ENCODE results near the gene MBP.

The MBP gene

GRCh38 chr18:77164763-77165485 is 32.3 kb upstream of the MBP start:
- Histone ChIP-seq H3K4me1 (ENCODE audit: control insufficient read depth in 1 of 2, insufficient read depth in 2 of 2, low read length in 2 of 2) (no peaks in the 10 kb centered on the region), H3K27me3 (ENCODE audit: low read depth, low read length) (no peaks in the 10 kb centered on the region), H3K9me3 (ENCODE audit: control insufficient read depth in 1 of 2, low read length in 2 of 2) (no peaks in the 10 kb centered on the region), H3K4me3 (ENCODE audit: low read depth in 1 of 2, low read length in 2 of 2) (no peak overlapping the region), H3K36me3 (ENCODE audit: control insufficient read depth in 1 of 2, insufficient read depth in 2 of 2, low read length in 2 of 2) (no peaks in the 10 kb centered on the region), H3K27ac (ENCODE audit: low read length) (no peak overlapping the region)

GRCh38 chr18:77164026-77164425 is 31.4 kb upstream of the MBP start:
- Histone ChIP-seq H3K4me3 (ENCODE audit: low read depth in 1 of 2, low read length in 2 of 2) (no peak overlapping the region), H3K4me1 (ENCODE audit: control insufficient read depth in 1 of 2, insufficient read depth in 2 of 2, low read length in 2 of 2) (no peaks in the 10 kb centered on the region), H3K27ac (ENCODE audit: low read length) (no peak overlapping the region), H3K9me3 (ENCODE audit: control insufficient read depth in 1 of 2, low read length in 2 of 2) (no peaks in the 10 kb centered on the region), H3K36me3 (ENCODE audit: control insufficient read depth in 1 of 2, insufficient read depth in 2 of 2, low read length in 2 of 2) (no peaks in the 10 kb centered on the region), H3K27me3 (ENCODE audit: low read depth, low read length) (no peaks in the 10 kb centered on the region)

DNA sequence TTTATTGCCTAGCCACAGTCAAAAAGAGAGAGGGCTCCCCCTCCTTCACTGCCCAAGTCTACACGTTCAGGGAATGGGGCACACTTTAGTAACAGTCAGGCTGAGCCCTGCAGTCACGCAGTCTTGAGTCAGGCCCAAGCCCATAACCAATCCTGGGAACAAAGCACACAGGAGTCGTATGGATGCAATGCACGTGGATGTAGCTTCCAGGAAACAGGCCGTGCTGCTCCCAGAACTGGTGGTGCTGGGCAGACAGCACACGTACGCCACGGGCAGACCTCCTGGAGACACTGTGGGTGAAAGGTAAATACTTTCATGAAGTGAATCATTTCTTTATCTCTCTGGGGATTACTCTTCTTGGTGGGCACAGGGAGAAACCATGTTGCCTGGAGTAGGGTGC is 30.0 kb upstream of the MBP start:
- no peaks in the 10 kb centered on the region for H3K4me1 ChIP-seq (ENCODE audit: control insufficient read depth in 1 of 2, insufficient read depth in 2 of 2, low read length in 2 of 2)
- H3K27ac ChIP-seq (ENCODE audit: low read length) = no peak overlapping the region
- H3K9me3 ChIP-seq (ENCODE audit: control insufficient read depth in 1 of 2, low read length in 2 of 2) = no peaks in the 10 kb centered on the region
- no peaks in the 10 kb centered on the region for H3K36me3 ChIP-seq (ENCODE audit: control insufficient read depth in 1 of 2, insufficient read depth in 2 of 2, low read length in 2 of 2)
- no peak overlapping the region for H3K4me3 ChIP-seq (ENCODE audit: low read depth in 1 of 2, low read length in 2 of 2)
- no peaks in the 10 kb centered on the region for H3K27me3 ChIP-seq (ENCODE audit: low read depth, low read length)

GRCh38 chr18:77161961-77162360 is 29.4 kb upstream of the MBP start:
- no peak overlapping the region for H3K27ac ChIP-seq (ENCODE audit: low read length)
- no peaks in the 10 kb centered on the region for H3K4me1 ChIP-seq (ENCODE audit: control insufficient read depth in 1 of 2, insufficient read depth in 2 of 2, low read length in 2 of 2)
- H3K4me3 ChIP-seq (ENCODE audit: low read depth in 1 of 2, low read length in 2 of 2) = no peak overlapping the region
- no peaks in the 10 kb centered on the region for H3K9me3 ChIP-seq (ENCODE audit: control insufficient read depth in 1 of 2, low read length in 2 of 2)
- H3K36me3 ChIP-seq (ENCODE audit: control insufficient read depth in 1 of 2, insufficient read depth in 2 of 2, low read length in 2 of 2) = no peaks in the 10 kb centered on the region
- no peaks in the 10 kb centered on the region for H3K27me3 ChIP-seq (ENCODE audit: low read depth, low read length)

DNA sequence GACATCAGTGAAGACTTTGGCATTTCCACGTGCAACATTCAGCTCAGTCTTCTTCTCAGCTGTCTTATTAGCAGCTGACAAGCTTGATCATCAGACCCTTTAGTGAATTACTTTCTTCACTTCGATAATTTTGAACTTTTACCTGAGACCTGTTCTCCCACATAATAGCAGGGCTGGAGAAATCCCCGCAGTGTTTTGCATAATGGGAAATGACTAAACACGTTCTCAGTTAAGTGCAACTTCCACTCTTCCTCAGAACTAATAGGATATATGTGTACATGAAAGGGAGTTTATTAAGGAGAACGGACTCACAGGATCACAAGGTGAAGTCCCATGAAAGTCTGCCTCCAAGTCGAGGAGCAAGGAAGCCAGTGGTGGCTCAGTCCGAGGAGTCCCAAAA is 28.8 kb upstream of the MBP start:
- H3K27ac ChIP-seq (ENCODE audit: low read length) = no peak overlapping the region
- no peaks in the 10 kb centered on the region for H3K4me1 ChIP-seq (ENCODE audit: control insufficient read depth in 1 of 2, insufficient read depth in 2 of 2, low read length in 2 of 2)
- H3K4me3 ChIP-seq (ENCODE audit: low read depth in 1 of 2, low read length in 2 of 2) = no peak overlapping the region
- no peaks in the 10 kb centered on the region for H3K9me3 ChIP-seq (ENCODE audit: control insufficient read depth in 1 of 2, low read length in 2 of 2)
- no peaks in the 10 kb centered on the region for H3K36me3 ChIP-seq (ENCODE audit: control insufficient read depth in 1 of 2, insufficient read depth in 2 of 2, low read length in 2 of 2)
- H3K27me3 ChIP-seq (ENCODE audit: low read depth, low read length) = no peaks in the 10 kb centered on the region

DNA sequence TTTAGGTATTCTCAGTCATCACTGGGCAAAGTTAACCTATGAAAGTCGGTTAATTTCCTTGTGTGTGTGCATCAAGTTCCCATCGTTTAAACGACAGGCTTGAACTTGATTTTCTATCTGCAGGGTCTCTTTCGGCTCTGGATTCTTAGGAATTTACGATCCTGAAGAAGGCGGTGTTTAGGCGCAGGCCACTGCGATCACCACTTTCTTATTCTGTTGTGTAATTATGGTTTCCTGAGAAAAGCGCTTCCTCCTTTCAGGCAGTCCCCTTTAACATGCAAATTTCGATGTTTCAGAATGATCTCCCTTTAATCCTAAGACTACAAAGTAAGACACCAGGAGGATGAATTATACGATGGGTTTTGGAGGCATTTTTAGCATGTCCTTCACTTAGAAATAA is 27.9 kb upstream of the MBP start:
- H3K4me1 ChIP-seq (ENCODE audit: control insufficient read depth in 1 of 2, insufficient read depth in 2 of 2, low read length in 2 of 2) = no peaks in the 10 kb centered on the region
- H3K27me3 ChIP-seq (ENCODE audit: low read depth, low read length) = no peaks in the 10 kb centered on the region
- no peaks in the 10 kb centered on the region for H3K36me3 ChIP-seq (ENCODE audit: control insufficient read depth in 1 of 2, insufficient read depth in 2 of 2, low read length in 2 of 2)
- H3K4me3 ChIP-seq (ENCODE audit: low read depth in 1 of 2, low read length in 2 of 2) = no peak overlapping the region
- H3K27ac ChIP-seq (ENCODE audit: low read length) = no peak overlapping the region
- H3K9me3 ChIP-seq (ENCODE audit: control insufficient read depth in 1 of 2, low read length in 2 of 2) = no peaks in the 10 kb centered on the region

GRCh38 chr18:77157312-77157711 is 24.7 kb upstream of the MBP start:
- no peak overlapping the region for H3K27ac ChIP-seq (ENCODE audit: low read length)
- no peak overlapping the region for H3K4me3 ChIP-seq (ENCODE audit: low read depth in 1 of 2, low read length in 2 of 2)
- no peaks in the 10 kb centered on the region for H3K27me3 ChIP-seq (ENCODE audit: low read depth, low read length)
- H3K9me3 ChIP-seq (ENCODE audit: control insufficient read depth in 1 of 2, low read length in 2 of 2) = no peaks in the 10 kb centered on the region
- no peaks in the 10 kb centered on the region for H3K4me1 ChIP-seq (ENCODE audit: control insufficient read depth in 1 of 2, insufficient read depth in 2 of 2, low read length in 2 of 2)
- H3K36me3 ChIP-seq (ENCODE audit: control insufficient read depth in 1 of 2, insufficient read depth in 2 of 2, low read length in 2 of 2) = no peaks in the 10 kb centered on the region

- H3K9me3 ChIP-seq (ENCODE audit: control insufficient read depth in 1 of 2, low read length in 2 of 2) = no peaks in the 10 kb centered on the region
- H3K36me3 ChIP-seq (ENCODE audit: control insufficient read depth in 1 of 2, insufficient read depth in 2 of 2, low read length in 2 of 2) = no peaks in the 10 kb centered on the region
- H3K4me3 ChIP-seq (ENCODE audit: low read depth in 1 of 2, low read length in 2 of 2) = no peak overlapping the region
- no peak overlapping the region for H3K27ac ChIP-seq (ENCODE audit: low read length)
- no peaks in the 10 kb centered on the region for H3K4me1 ChIP-seq (ENCODE audit: control insufficient read depth in 1 of 2, insufficient read depth in 2 of 2, low read length in 2 of 2)
- H3K27me3 ChIP-seq (ENCODE audit: low read depth, low read length) = no peaks in the 10 kb centered on the region
These were observed 22.4 kb upstream of the MBP start for GRCh38 chr18:77155031-77155430.

GRCh38 chr18:77153404-77153803 is 20.8 kb upstream of the MBP start:
- no peaks in the 10 kb centered on the region for H3K4me1 ChIP-seq (ENCODE audit: control insufficient read depth in 1 of 2, insufficient read depth in 2 of 2, low read length in 2 of 2)
- H3K27ac ChIP-seq (ENCODE audit: low read length) = no peak overlapping the region
- no peaks in the 10 kb centered on the region for H3K9me3 ChIP-seq (ENCODE audit: control insufficient read depth in 1 of 2, low read length in 2 of 2)
- H3K36me3 ChIP-seq (ENCODE audit: control insufficient read depth in 1 of 2, insufficient read depth in 2 of 2, low read length in 2 of 2) = no peaks in the 10 kb centered on the region
- H3K27me3 ChIP-seq (ENCODE audit: low read depth, low read length) = no peaks in the 10 kb centered on the region
- H3K4me3 ChIP-seq (ENCODE audit: low read depth in 1 of 2, low read length in 2 of 2) = no peak overlapping the region

DNA sequence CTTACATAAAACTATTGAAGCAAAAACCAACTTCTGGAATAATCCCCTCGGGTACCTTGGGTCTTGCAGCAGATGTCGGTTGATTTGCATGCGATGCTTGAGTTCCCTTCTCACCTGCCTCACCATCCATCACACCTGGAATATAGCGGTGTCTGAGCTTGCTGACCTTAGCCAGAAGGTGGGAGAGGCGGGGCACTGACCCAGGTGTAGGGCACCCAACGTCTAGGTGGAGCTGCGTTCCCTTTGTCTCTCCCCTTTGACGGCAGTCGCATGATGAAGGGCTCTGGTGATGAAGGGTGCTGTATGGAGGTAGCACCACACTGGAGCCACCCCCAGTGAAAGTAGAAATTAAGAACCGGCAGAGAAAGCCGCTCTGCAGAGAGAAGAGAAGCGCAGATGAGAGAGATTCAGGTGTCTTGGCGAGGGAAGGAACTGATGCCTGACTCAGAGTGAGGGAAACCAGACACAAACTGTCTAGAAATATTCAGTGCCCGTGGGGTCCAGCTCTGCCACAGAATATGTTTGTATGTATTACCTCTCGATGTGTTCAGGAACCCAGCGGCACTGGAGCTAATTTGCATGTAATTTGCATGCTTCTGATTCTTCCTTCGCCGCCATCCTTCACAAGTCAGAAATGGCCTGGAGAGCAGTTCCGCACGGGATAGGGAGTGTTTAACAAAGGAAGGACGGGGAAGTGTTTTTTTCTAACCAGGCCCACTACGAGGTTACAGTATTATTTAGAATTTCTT is 19.4 kb upstream of the MBP start:
- Histone ChIP-seq H3K4me1 (ENCODE audit: control insufficient read depth in 1 of 2, insufficient read depth in 2 of 2, low read length in 2 of 2) (no peaks in the 10 kb centered on the region), H3K4me3 (ENCODE audit: low read depth in 1 of 2, low read length in 2 of 2) (no peak overlapping the region), H3K9me3 (ENCODE audit: control insufficient read depth in 1 of 2, low read length in 2 of 2) (no peaks in the 10 kb centered on the region), H3K36me3 (ENCODE audit: control insufficient read depth in 1 of 2, insufficient read depth in 2 of 2, low read length in 2 of 2) (no peaks in the 10 kb centered on the region), H3K27ac (ENCODE audit: low read length) (no peak overlapping the region), H3K27me3 (ENCODE audit: low read depth, low read length) (no peaks in the 10 kb centered on the region)

GRCh38 chr18:77151033-77151771 is 18.6 kb upstream of the MBP start:
- H3K27me3 ChIP-seq (ENCODE audit: low read depth, low read length) = no peaks in the 10 kb centered on the region
- H3K36me3 ChIP-seq (ENCODE audit: control insufficient read depth in 1 of 2, insufficient read depth in 2 of 2, low read length in 2 of 2) = no peaks in the 10 kb centered on the region
- no peak overlapping the region for H3K27ac ChIP-seq (ENCODE audit: low read length)
- no peaks in the 10 kb centered on the region for H3K4me1 ChIP-seq (ENCODE audit: control insufficient read depth in 1 of 2, insufficient read depth in 2 of 2, low read length in 2 of 2)
- H3K9me3 ChIP-seq (ENCODE audit: control insufficient read depth in 1 of 2, low read length in 2 of 2) = no peaks in the 10 kb centered on the region
- H3K4me3 ChIP-seq (ENCODE audit: low read depth in 1 of 2, low read length in 2 of 2) = no peak overlapping the region
